ENCODE measurements around the gene UBN1. TPM values are rescaled to one million over a fixed set of nuclear protein-coding genes. Genes with fewer than 3 reads are reported as not detected.
A peak's percentile ranks its signal among the peaks of the same experiment; 100 is the strongest.

The UBN1 gene
- total RNA-seq, 1 donor from 2014 or later: 44.2 TPM

- no peak overlapping the region for H3K27ac Mint-ChIP-seq (ENCODE audit: unreplicated experiment)
- H3K9me3 Mint-ChIP-seq: no peaks in the 10 kb centered on the region
These were observed 21.3 kb downstream of the UBN1 start for GRCh38 chr16:4868535-4868934.

DNA sequence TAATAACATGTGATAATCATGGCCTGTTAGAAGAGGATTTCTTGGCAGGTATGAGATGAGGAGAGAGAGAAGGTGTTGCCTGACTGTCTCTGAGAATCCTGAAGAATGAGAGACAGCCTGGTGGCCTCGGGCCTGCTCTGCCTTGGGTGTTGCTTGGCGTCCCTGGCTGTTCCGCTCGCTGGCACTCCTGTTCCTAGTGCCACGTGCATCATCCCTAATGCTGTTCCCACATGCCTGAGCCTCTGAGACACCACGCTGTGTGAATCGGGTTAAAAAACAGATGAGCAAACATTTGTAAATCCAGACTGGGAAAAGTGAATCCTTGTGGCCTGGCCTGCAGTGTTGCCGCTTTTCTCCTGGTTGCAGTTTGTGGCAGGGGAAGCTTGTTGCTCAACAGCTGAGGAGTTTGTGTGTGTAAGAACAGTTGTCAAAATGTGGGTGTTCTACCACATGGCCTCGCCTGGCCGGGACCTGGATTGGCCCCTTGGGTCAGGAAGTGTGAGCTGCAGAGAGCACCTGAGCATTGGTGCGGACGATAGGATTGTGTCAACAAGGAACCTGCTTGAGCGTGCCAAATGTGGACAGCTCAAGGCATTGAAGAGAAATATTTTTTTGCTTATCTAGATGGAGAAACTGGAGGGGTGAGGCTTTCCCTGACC lies 22.0 kb downstream of the UBN1 start:
- Mint-ChIP-seq H3K27me3 (ENCODE audit: low read depth) (no peaks in the 10 kb centered on the region), H3K36me3 (ENCODE audit: low read depth) (peaks cover 13% of the 10 kb centered on the region), H3K27ac (ENCODE audit: unreplicated experiment) (peak overlapping the region; percentile 59), H3K4me3 (no peak overlapping the region), H3K4me1 (no peaks in the 10 kb centered on the region), H3K9me3 (no peaks in the 10 kb centered on the region)
- TF ChIP-seq, protein P1, sequence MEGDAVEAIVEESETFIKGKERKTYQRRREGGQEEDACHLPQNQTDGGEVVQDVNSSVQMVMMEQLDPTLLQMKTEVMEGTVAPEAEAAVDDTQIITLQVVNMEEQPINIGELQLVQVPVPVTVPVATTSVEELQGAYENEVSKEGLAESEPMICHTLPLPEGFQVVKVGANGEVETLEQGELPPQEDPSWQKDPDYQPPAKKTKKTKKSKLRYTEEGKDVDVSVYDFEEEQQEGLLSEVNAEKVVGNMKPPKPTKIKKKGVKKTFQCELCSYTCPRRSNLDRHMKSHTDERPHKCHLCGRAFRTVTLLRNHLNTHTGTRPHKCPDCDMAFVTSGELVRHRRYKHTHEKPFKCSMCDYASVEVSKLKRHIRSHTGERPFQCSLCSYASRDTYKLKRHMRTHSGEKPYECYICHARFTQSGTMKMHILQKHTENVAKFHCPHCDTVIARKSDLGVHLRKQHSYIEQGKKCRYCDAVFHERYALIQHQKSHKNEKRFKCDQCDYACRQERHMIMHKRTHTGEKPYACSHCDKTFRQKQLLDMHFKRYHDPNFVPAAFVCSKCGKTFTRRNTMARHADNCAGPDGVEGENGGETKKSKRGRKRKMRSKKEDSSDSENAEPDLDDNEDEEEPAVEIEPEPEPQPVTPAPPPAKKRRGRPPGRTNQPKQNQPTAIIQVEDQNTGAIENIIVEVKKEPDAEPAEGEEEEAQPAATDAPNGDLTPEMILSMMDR (conservative IDR thresholded peaks at IDR 0.05): no peak
- DNase-seq (ENCODE audit: low read depth, low spot score): no peak

More at GRCh38 chr16:4868535-4868934, 21.3 kb downstream of the UBN1 start:
- Mint-ChIP-seq H3K4me1 (no peaks in the 10 kb centered on the region), H3K36me3 (ENCODE audit: low read depth) (peaks cover 13% of the 10 kb centered on the region), H3K4me3 (no peak overlapping the region), H3K27me3 (ENCODE audit: low read depth) (no peaks in the 10 kb centered on the region)
- DNase-seq (ENCODE audit: low read depth, low spot score): no peak
- TF ChIP-seq, protein P1 (conservative IDR thresholded peaks at IDR 0.05): no peak

- no peak for DNase-seq (ENCODE audit: low read depth, low spot score)
- TF ChIP-seq, protein P1 (conservative IDR thresholded peaks at IDR 0.05): no peak
- H3K4me3 Mint-ChIP-seq: no peak overlapping the region
- peaks cover 13% of the 10 kb centered on the region for H3K36me3 Mint-ChIP-seq (ENCODE audit: low read depth)
- no peaks in the 10 kb centered on the region for H3K27me3 Mint-ChIP-seq (ENCODE audit: low read depth)
- H3K4me1 Mint-ChIP-seq: no peaks in the 10 kb centered on the region
- no peak overlapping the region for H3K27ac Mint-ChIP-seq (ENCODE audit: unreplicated experiment)
- H3K9me3 Mint-ChIP-seq: no peaks in the 10 kb centered on the region
These were observed 22.9 kb downstream of the UBN1 start for GRCh38 chr16:4870138-4870671.

DNA sequence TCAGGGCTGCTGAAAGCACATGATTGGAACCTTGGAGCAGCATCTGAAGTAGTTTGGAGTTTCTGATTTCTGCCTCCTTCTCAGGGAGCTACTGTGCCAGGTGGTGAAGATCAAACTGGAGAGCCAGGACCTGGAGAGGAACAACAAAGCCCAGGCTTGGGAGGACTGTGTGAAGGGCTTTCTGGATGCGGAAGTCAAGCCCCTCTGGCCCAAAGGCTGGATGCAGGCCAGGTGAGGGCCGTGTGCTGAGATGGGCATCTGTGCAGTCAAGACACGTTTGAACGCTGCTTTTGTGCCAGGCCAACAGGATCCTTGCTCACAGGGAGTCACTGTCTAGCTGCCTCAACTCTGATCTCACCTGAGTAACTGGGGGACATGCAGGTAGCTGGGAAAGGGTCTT lies 23.8 kb downstream of the UBN1 start:
- no peak for DNase-seq (ENCODE audit: low read depth, low spot score)
- no peak overlapping the region for H3K4me3 Mint-ChIP-seq

GRCh38 chr16:4873091-4873490 lies 25.8 kb downstream of the UBN1 start:
- no peaks in the 10 kb centered on the region for H3K9me3 Mint-ChIP-seq
- no peak overlapping the region for H3K27ac Mint-ChIP-seq (ENCODE audit: unreplicated experiment)
- no peaks in the 10 kb centered on the region for H3K27me3 Mint-ChIP-seq (ENCODE audit: low read depth)
- H3K4me3 Mint-ChIP-seq: no peak overlapping the region
- H3K4me1 Mint-ChIP-seq: no peaks in the 10 kb centered on the region
- H3K36me3 Mint-ChIP-seq (ENCODE audit: low read depth): peaks cover 13% of the 10 kb centered on the region
- no peak for DNase-seq (ENCODE audit: low read depth, low spot score)
- TF ChIP-seq, protein P1 (conservative IDR thresholded peaks at IDR 0.05): no peak

More for the DNA sequence above, 23.8 kb downstream of the UBN1 start:
- TF ChIP-seq, protein P1 (conservative IDR thresholded peaks at IDR 0.05): no peak
- no peaks in the 10 kb centered on the region for H3K27me3 Mint-ChIP-seq (ENCODE audit: low read depth)
- no peak overlapping the region for H3K27ac Mint-ChIP-seq (ENCODE audit: unreplicated experiment)
- peaks cover 13% of the 10 kb centered on the region for H3K36me3 Mint-ChIP-seq (ENCODE audit: low read depth)
- no peaks in the 10 kb centered on the region for H3K9me3 Mint-ChIP-seq
- no peaks in the 10 kb centered on the region for H3K4me1 Mint-ChIP-seq
